BE2C (cell line): ENCODE results near the gene FXN.

Source experiments
- DNase-seq: peaks from one replicate; pipeline ENCODE4 v3.0.0-alpha.2; 2020
- H3K27me3 ChIP-seq: fragments of 250-450 bp; sonication (Bioruptor Pico); 2 replicates; pipeline ENCODE4 v1.5.1; 2020; ENCODE audit warnings: mild to moderate bottlenecking
- H3K36me3 ChIP-seq: fragments of 250-450 bp; sonication (Bioruptor Pico); 2 replicates; pipeline ENCODE4 v1.5.1; 2020; ENCODE audit warnings: mild to moderate bottlenecking
- H3K4me1 ChIP-seq: fragments of 250-450 bp; sonication (Bioruptor Pico); 2 replicates; pipeline ENCODE4 v1.5.1; 2020
- H3K4me3 ChIP-seq: 2 replicates; pipeline ENCODE4 v1.5.1; 2011; ENCODE audit warnings: low read depth, low read length
- H3K9me3 ChIP-seq: fragments of 250-450 bp; sonication (Bioruptor Pico); 2 replicates; pipeline ENCODE4 v1.5.1; 2020
- TF ChIP-seq, protein P1 (sequence below): IDR thresholded peaks from 2 replicates; pipeline ENCODE4 v1.5.1; 2012; ENCODE audit warnings: mild to moderate bottlenecking, low read depth, low read length

The FXN gene

DNA sequence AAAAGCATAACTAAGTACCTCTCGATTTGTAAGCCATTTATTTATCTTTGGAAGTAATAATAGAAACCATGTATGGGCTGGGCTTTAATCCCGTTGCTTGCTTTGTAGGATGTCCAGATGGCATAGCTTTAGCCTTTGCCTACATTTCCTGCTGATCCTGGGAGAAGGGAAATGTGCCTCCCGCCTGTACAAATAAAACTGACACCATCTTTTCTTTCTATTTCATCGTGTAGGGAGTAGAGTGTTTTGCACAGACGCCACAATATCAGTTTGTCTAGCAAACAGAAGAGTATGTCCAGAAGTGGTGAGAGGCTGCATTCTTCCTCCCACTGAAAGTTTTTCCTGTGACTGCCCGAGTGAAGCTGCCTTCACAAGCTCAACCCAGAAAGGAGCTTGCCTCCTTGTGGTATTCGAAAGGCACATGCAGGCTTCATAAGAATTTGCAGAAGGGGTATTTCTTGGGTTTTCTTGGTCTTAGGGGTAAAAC, 113.8 kb downstream of the FXN start:
- Histone ChIP-seq H3K27me3 (no peaks in the 10 kb centered on the region), H3K4me1 (no peaks in the 10 kb centered on the region), H3K4me3 (no peak overlapping the region), H3K9me3 (no peaks in the 10 kb centered on the region), H3K36me3 (peaks cover 3% of the 10 kb centered on the region; the same call in 1 of the 2 replicates)
- DNase-seq = no peak
- TF ChIP-seq, protein P1, sequence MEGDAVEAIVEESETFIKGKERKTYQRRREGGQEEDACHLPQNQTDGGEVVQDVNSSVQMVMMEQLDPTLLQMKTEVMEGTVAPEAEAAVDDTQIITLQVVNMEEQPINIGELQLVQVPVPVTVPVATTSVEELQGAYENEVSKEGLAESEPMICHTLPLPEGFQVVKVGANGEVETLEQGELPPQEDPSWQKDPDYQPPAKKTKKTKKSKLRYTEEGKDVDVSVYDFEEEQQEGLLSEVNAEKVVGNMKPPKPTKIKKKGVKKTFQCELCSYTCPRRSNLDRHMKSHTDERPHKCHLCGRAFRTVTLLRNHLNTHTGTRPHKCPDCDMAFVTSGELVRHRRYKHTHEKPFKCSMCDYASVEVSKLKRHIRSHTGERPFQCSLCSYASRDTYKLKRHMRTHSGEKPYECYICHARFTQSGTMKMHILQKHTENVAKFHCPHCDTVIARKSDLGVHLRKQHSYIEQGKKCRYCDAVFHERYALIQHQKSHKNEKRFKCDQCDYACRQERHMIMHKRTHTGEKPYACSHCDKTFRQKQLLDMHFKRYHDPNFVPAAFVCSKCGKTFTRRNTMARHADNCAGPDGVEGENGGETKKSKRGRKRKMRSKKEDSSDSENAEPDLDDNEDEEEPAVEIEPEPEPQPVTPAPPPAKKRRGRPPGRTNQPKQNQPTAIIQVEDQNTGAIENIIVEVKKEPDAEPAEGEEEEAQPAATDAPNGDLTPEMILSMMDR = no peak
